Fibroblast of lung (primary cell): ENCODE measurements around the gene KDM1A. TPM values are rescaled to one million over a fixed set of nuclear protein-coding genes. Genes with fewer than 3 reads are reported as not detected.
"Not testable (repeated sequence)": the region's sequence is repeated elsewhere in the genome, so short reads cannot be mapped to it uniquely, and the experiment has no call there.

ENCODE experiments used
- DNase-seq, 2 donors: peaks; one replicate each; pipeline versions ENCODE4 v3.0.0 to v3.0.0-alpha.2; 2010; ENCODE audit warnings: low read depth in 2 of 2
- H2AFZ ChIP-seq: 2 replicates; pipeline ENCODE4 v1.5.1; 2012; ENCODE audit warnings: low read length, control low read depth, inconsistent platforms
- H3K27ac ChIP-seq: 2 replicates; pipeline ENCODE4 v1.5.1; 2011; ENCODE audit warnings: low read length, control low read depth; ENCODE audit not compliant: insufficient read depth
- H3K27me3 ChIP-seq: 2 replicates; pipeline ENCODE4 v1.5.1; 2011; ENCODE audit warnings: mild to moderate bottlenecking, low read length; ENCODE audit not compliant: control insufficient read depth, insufficient read depth
- H3K36me3 ChIP-seq: 2 replicates; pipeline ENCODE4 v1.5.1; 2011; ENCODE audit warnings: low read length; ENCODE audit not compliant: control insufficient read depth, insufficient read depth
- H3K4me1 ChIP-seq: 2 replicates; pipeline ENCODE4 v1.5.1; 2011; ENCODE audit warnings: low read length; ENCODE audit not compliant: control insufficient read depth, insufficient read depth; ENCODE audit errors: extremely low read depth
- H3K4me2 ChIP-seq: 2 replicates; pipeline ENCODE4 v1.5.1; 2011; ENCODE audit warnings: low read length, control low read depth; ENCODE audit not compliant: insufficient read depth; ENCODE audit errors: extremely low read depth
- H3K4me3 ChIP-seq, 4 experiments: fragments of 200-600 bp in 1 of 4; sonication (generic) in 1 of 4; replicated peaks in 1 of 4; 2 replicates each; pipeline ENCODE4 v1.5.1; 2011 to 2016; ENCODE audit warnings: low read length in 4 of 4, low read depth in 3 of 4, mild to moderate bottlenecking in 3 of 4, control low read depth in 2 of 4, inconsistent platforms in 1 of 4, mixed read lengths in 1 of 4; ENCODE audit not compliant: insufficient read depth in 1 of 4; ENCODE audit errors: control extremely low read depth in 1 of 4
- H3K79me2 ChIP-seq: 2 replicates; pipeline ENCODE4 v1.5.1; 2012; ENCODE audit warnings: mild to moderate bottlenecking, low read length, inconsistent platforms; ENCODE audit not compliant: control insufficient read depth, insufficient read depth
- H3K9ac ChIP-seq: 2 replicates; pipeline ENCODE4 v1.5.1; 2011; ENCODE audit warnings: mild to moderate bottlenecking, low read length, control low read depth; ENCODE audit not compliant: insufficient read depth
- H3K9me3 ChIP-seq: 2 replicates; pipeline ENCODE4 v1.5.1; 2012; ENCODE audit warnings: low read depth, low read length; ENCODE audit not compliant: control insufficient read depth, insufficient read depth
- H4K20me1 ChIP-seq: 2 replicates; pipeline ENCODE4 v1.5.1; 2011; ENCODE audit warnings: low read length; ENCODE audit not compliant: control insufficient read depth, insufficient read depth; ENCODE audit errors: extremely low read depth
- CTCF ChIP-seq, 2 donors: IDR thresholded peaks in 1 of 2; conservative IDR thresholded peaks in 1 of 2; 1 replicate in 1 of 2; 2 replicates in 1 of 2; pipeline ENCODE4 v1.5.1; 2011 to 2012; ENCODE audit warnings: low read length in 2 of 2, control low read depth in 1 of 2, inconsistent platforms in 1 of 2, low read depth in 1 of 2, mild to moderate bottlenecking in 1 of 2
- EZH2 ChIP-seq: IDR thresholded peaks from 2 replicates; pipeline ENCODE4 v1.5.1; 2012; ENCODE audit warnings: low read length, control low read depth, mild to moderate bottlenecking; ENCODE audit errors: missing control alignments
- polyA plus RNA-seq, 2 donors: library from polyadenylated mRNA; depleted of rRNA in 1 of 2; stranded (reverse) in 1 of 2; unstranded in 1 of 2; fragments of >200 nt; gene quantifications; 2 replicates each; pipeline ENCODE4 v1.2.1, GENCODE V29; 2011 to 2012; ENCODE audit warnings: missing spikeins in 1 of 2
- total RNA-seq: library from RNA; depleted of rRNA; stranded (reverse); fragments of >200 nt; gene quantifications from 2 replicates; pipeline ENCODE4 v1.2.1, GENCODE V29; 2014

The KDM1A gene
- total and polyA plus RNA-seq, 2 donors (not counting 1 experiment from before 2014, with no cell fraction given), result 72.0 to 72.4 TPM

- H3K27me3 ChIP-seq, result peaks cover 12% of the 10 kb centered on the region
These were observed 43.2 kb upstream of the KDM1A start for GRCh38 chr1:22976127-22976460.

GRCh38 chr1:22976461-22977243 lies 42.6 kb upstream of the KDM1A start:
- H3K9me3 ChIP-seq, result no peaks in the 10 kb centered on the region
- no peaks in the 10 kb centered on the region for H3K4me1 ChIP-seq
- no peak overlapping the region for H3K4me3 ChIP-seq
- H2AFZ ChIP-seq, result peak overlapping the region; percentile 37
- H3K4me2 ChIP-seq, result no peak overlapping the region
- H3K27ac ChIP-seq, result no peak overlapping the region
- H3K79me2 ChIP-seq, result no peaks in the 10 kb centered on the region
- H4K20me1 ChIP-seq, result no peaks in the 10 kb centered on the region
- H3K9ac ChIP-seq, result no peak overlapping the region
- H3K36me3 ChIP-seq, result no peaks in the 10 kb centered on the region
- DNase-seq, result peak; percentile 79 to 84
- TF ChIP-seq EZH2 (no peak), CTCF (conservative IDR thresholded peaks at IDR 0.05 in 1 of 2, IDR thresholded peaks at IDR 0.05 in 1 of 2; ENCODE audit: low read depth in 1 of 2, low read length in 2 of 2) (peak; percentile 77 to 87)
- H3K27me3 ChIP-seq, result peaks cover 9% of the 10 kb centered on the region

More at GRCh38 chr1:22976127-22976460, 43.2 kb upstream of the KDM1A start:
- Histone ChIP-seq H3K36me3 (no peaks in the 10 kb centered on the region), H3K4me3 (no peak overlapping the region), H3K4me1 (no peaks in the 10 kb centered on the region), H4K20me1 (no peaks in the 10 kb centered on the region), H3K27ac (no peak overlapping the region), H3K9ac (no peak overlapping the region), H2AFZ (peak overlapping the region; percentile 37), H3K4me2 (no peak overlapping the region), H3K9me3 (no peaks in the 10 kb centered on the region), H3K79me2 (no peaks in the 10 kb centered on the region)
- TF ChIP-seq EZH2, result no peak
- no peak for TF ChIP-seq CTCF (conservative IDR thresholded peaks at IDR 0.05 in 1 of 2, IDR thresholded peaks at IDR 0.05 in 1 of 2; ENCODE audit: low read depth in 1 of 2, low read length in 2 of 2)
- no peak for DNase-seq

- H3K4me2 ChIP-seq, result no peak overlapping the region
- no peaks in the 10 kb centered on the region for H3K27me3 ChIP-seq
- DNase-seq, result peak; percentile 51 to 83
- no peak overlapping the region for H3K27ac ChIP-seq
- no peak overlapping the region for H2AFZ ChIP-seq
- H3K9me3 ChIP-seq, result no peaks in the 10 kb centered on the region
- H3K4me3 ChIP-seq, result no peak overlapping the region
- TF ChIP-seq CTCF (conservative IDR thresholded peaks at IDR 0.05 in 1 of 2, IDR thresholded peaks at IDR 0.05 in 1 of 2; ENCODE audit: low read depth in 1 of 2, low read length in 2 of 2), result no peak
- no peak for TF ChIP-seq EZH2
- no peaks in the 10 kb centered on the region for H3K4me1 ChIP-seq
- no peak overlapping the region for H3K9ac ChIP-seq
- no peaks in the 10 kb centered on the region for H4K20me1 ChIP-seq
- H3K79me2 ChIP-seq, result no peaks in the 10 kb centered on the region
- H3K36me3 ChIP-seq, result no peaks in the 10 kb centered on the region
These were observed 41.0 kb upstream of the KDM1A start for GRCh38 chr1:22978299-22978698.

- H4K20me1 ChIP-seq, DNase-seq, H3K79me2 ChIP-seq, H3K27ac ChIP-seq, H3K36me3 ChIP-seq, H3K9ac ChIP-seq, H3K4me1 ChIP-seq, H2AFZ ChIP-seq, H3K4me3 ChIP-seq, H3K27me3 ChIP-seq, H3K9me3 ChIP-seq, H3K4me2 ChIP-seq: not testable (repeated sequence)
These were observed 38.8 kb upstream of the KDM1A start for GRCh38 chr1:22980471-22980790.
